Stimulated activated naive CD8-positive, alpha-beta T cell treated with anti-CD3 and anti-CD28 coated beads, Interleukin-15, amount 100 ng/mL, for 72 hours (primary cell): ENCODE data around the gene GALP.
"Not testable (repeated sequence)": the region's sequence is repeated elsewhere in the genome, so short reads cannot be mapped to it uniquely, and the experiment has no call there.

Source experiments
- ATAC-seq: fragments of 150-1000 bp; cut with Tn5 transposase; 2 replicates; pipeline ENCODE4 v1.10.0; 2021; ENCODE audit warnings: mild to moderate bottlenecking, moderate library complexity
- DNase-seq, 2 donors: peaks; one replicate each; pipeline ENCODE4 v3.0.0; 2021 to 2022
- H3K27ac Mint-ChIP-seq, 2 donors: one replicate each; pipeline ENCODE4 v1.8.0; 2022; ENCODE audit warnings: mild to moderate bottlenecking in 2 of 2, mixed read lengths in 2 of 2, moderate library complexity in 2 of 2
- H3K27me3 Mint-ChIP-seq: one replicate; pipeline ENCODE4 v1.8.0; 2022; ENCODE audit warnings: mixed read lengths
- H3K4me1 Mint-ChIP-seq: one replicate; pipeline ENCODE4 v1.8.0; 2022; ENCODE audit warnings: mild to moderate bottlenecking, mixed read lengths
- H3K4me3 Mint-ChIP-seq, 2 donors: one replicate each; pipeline ENCODE4 v1.8.0; 2022; ENCODE audit warnings: mild to moderate bottlenecking in 2 of 2, mixed read lengths in 2 of 2, moderate library complexity in 1 of 2
- H3K9me3 Mint-ChIP-seq, 2 donors: one replicate each; pipeline ENCODE4 v1.8.0; 2022; ENCODE audit warnings: mixed read lengths in 2 of 2

GALP gene

DNA sequence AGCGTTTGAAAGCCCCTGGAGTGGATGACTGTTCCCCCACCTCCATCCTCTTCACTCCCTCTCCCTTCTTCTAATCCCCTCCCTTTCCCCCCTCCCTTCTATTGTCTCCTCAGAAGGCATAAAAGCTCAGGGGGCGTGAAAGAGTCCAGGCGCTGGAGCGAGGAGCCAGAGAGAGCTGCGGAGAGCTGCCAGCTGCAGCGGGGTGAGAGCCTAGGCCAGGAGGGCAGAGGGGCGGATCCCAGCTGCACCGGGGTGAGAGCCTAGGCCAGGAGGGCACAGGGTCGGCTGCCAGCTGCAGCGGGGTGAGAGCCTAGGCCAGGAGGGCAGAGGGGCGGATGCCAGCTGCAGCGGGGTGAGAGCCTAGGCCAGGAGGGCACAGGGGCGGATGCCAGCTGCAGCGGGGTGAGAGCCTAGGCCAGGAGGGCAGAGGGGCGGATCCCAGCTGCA is at the start of gene GALP:
Gene GALP (plus strand): TSS at position 148 of the 447 bp plus-strand sequence. CDS start 1,101 bp downstream, outside the sequence.
- not testable (repeated sequence) for H3K27me3 Mint-ChIP-seq, ATAC-seq, H3K4me3 Mint-ChIP-seq, H3K4me1 Mint-ChIP-seq, DNase-seq, H3K9me3 Mint-ChIP-seq, H3K27ac Mint-ChIP-seq

- ATAC-seq (no peak), DNase-seq (no peak)
- H3K27ac Mint-ChIP-seq: no peak overlapping the region
- peaks cover 6% of the 10 kb centered on the region for H3K4me1 Mint-ChIP-seq
- no peaks in the 10 kb centered on the region for H3K9me3 Mint-ChIP-seq
- H3K4me3 Mint-ChIP-seq: no peak overlapping the region
- H3K27me3 Mint-ChIP-seq: no peaks in the 10 kb centered on the region
These were observed 48.6 kb upstream of the GALP start for GRCh38 chr19:56126983-56127780.

DNA sequence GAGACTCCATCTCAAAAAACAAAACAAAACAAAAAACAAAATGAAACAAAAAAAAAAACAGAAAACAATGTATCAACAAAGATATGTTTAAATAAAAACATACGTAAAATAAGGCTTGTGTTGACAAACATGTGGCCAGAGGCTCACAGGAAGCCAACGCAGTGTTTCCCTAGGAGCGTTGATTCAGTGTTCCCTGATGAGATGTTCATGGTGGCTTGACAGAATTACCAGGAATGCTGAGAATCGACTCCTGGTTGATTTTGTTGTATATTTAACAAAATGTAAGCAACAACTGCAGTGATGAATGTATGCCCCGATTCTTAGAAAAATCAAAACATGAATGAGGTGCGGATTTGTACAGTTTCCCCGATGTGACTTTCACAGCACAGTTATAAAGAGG is 45.8 kb upstream of the GALP start:
- no peak for DNase-seq
- Mint-ChIP-seq H3K9me3 (no peaks in the 10 kb centered on the region), H3K4me3 (no peak overlapping the region), H3K4me1 (no peaks in the 10 kb centered on the region), H3K27me3 (no peaks in the 10 kb centered on the region), H3K27ac (no peak overlapping the region)
- no peak for ATAC-seq

- Mint-ChIP-seq H3K9me3 (no peaks in the 10 kb centered on the region), H3K4me1 (no peaks in the 10 kb centered on the region), H3K27me3 (no peaks in the 10 kb centered on the region), H3K4me3 (no peak overlapping the region), H3K27ac (no peak overlapping the region)
- ATAC-seq: no peak
- DNase-seq: no peak
These were observed 44.2 kb upstream of the GALP start for GRCh38 chr19:56131651-56132050.

DNA sequence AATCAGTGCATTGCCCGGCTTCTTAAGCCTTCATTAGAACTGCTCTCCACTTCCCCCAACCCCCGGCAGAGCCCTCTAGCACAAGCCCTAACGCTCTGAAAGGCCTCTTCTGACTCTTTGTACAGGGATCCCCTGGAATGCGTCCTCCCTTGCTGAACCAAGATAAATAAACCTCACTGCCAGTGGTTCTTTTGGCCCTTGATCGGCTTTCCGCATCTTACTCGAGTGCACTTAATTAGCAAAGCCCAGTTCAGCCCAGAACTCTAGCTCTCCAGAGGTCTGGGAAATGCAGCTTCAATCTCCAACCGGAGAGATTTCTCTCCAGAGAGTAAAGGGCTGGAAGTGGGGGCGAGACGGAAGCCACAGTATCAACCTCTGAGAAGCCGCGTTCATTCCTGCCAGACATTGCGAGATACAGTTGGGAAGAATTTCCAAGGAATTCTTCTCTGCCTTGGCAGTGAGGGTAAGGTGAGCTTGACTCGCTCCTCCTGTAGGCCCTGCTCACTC is 43.4 kb upstream of the GALP start:
- no peak for ATAC-seq
- Mint-ChIP-seq H3K27me3 (no peaks in the 10 kb centered on the region), H3K9me3 (no peaks in the 10 kb centered on the region), H3K4me3 (no peak overlapping the region), H3K4me1 (no peaks in the 10 kb centered on the region), H3K27ac (no peak overlapping the region)
- no peak for DNase-seq

DNA sequence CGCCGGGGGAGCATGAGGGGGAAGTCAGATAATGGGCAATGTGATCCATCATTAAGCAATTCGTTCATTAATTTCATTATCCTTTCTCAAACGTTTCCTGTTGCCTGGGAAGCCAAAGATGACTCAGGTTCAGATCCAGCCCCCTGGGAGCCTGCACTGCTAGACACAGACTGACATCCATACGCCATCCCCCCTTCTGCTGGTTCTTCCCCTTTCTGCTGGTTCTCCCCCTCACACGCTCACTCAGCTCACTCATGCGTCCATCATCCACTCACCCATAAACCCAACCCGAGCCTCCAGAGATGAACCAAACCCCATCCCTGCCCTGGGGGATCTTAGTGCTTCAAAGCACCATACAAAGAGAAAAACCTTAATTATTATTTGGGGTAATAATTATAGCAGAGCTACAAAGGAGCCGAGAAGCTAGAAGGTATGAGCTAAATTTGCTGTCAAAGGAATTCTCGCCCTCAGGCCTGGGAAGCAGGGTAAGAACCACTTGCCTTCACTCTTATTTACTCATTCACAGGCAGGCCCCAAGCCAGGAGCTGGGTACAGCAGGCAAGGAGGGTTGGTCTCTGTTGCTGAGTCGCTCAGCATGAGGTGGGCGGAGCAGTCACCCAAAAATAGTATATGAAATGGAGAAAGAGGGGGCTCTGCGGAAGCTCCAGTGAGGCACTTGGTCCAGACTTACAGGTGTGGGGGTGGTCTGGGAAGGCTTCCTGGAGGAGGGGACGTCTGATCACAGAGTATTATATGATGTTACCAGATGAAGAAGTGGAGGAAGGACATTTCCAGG is 41.8 kb upstream of the GALP start:
- no peaks in the 10 kb centered on the region for H3K4me1 Mint-ChIP-seq
- no peaks in the 10 kb centered on the region for H3K27me3 Mint-ChIP-seq
- ATAC-seq (no peak), DNase-seq (no peak)
- H3K4me3 Mint-ChIP-seq: no peak overlapping the region
- H3K27ac Mint-ChIP-seq: no peak overlapping the region
- no peaks in the 10 kb centered on the region for H3K9me3 Mint-ChIP-seq

DNA sequence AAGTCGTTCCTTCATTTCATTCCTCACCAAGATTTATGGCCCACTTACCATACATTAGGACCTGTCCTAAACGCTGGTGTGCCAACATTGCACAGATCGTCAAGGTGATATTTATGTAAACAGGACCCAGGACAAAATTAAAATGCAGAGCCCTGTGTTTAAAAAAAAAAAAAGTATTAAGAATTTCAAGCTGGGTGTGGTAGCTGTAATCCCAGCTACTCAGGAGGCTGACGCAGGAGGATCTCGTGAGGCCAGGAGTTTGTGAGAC is 41.2 kb upstream of the GALP start:
- Mint-ChIP-seq H3K4me1 (peaks cover 4% of the 10 kb centered on the region), H3K4me3 (no peak overlapping the region), H3K27ac (no peak overlapping the region), H3K9me3 (no peaks in the 10 kb centered on the region), H3K27me3 (no peaks in the 10 kb centered on the region)
- DNase-seq: no peak
- no peak for ATAC-seq

DNA sequence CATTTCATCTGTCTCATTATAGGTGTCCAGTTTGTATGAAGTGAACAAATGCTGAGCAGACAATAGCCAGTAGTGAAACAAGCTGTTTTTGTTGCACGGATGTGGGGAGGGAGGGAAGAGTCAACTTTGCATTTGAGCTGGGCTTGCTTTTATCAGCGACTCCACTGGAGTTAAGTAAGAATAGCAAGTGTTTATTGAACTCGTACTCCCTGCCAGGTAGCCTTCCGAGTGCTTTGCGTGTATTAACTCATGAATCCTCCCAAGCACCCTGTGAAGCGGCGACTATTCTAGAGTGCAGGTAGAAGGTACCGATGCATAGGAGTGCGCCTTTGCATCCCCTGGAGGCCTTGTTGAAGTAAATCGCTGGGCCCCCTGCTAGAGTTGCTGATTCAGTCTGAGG is 39.4 kb upstream of the GALP start:
- Mint-ChIP-seq H3K27ac (no peak overlapping the region), H3K4me3 (no peak overlapping the region), H3K9me3 (no peaks in the 10 kb centered on the region), H3K4me1 (peaks cover 15% of the 10 kb centered on the region), H3K27me3 (no peaks in the 10 kb centered on the region)
- no peak for ATAC-seq
- DNase-seq: no peak

GRCh38 chr19:56137405-56137804 is 38.4 kb upstream of the GALP start:
- no peak overlapping the region for H3K27ac Mint-ChIP-seq
- H3K4me3 Mint-ChIP-seq: no peak overlapping the region
- H3K27me3 Mint-ChIP-seq: no peaks in the 10 kb centered on the region
- peaks cover 22% of the 10 kb centered on the region for H3K4me1 Mint-ChIP-seq
- no peaks in the 10 kb centered on the region for H3K9me3 Mint-ChIP-seq
- ATAC-seq (no peak), DNase-seq (no peak)

GRCh38 chr19:56138069-56138468 is 37.7 kb upstream of the GALP start:
- no peaks in the 10 kb centered on the region for H3K27me3 Mint-ChIP-seq
- H3K4me1 Mint-ChIP-seq: peaks cover 29% of the 10 kb centered on the region
- no peak overlapping the region for H3K27ac Mint-ChIP-seq
- H3K4me3 Mint-ChIP-seq: no peak overlapping the region
- H3K9me3 Mint-ChIP-seq: no peaks in the 10 kb centered on the region
- no peak for DNase-seq
- no peak for ATAC-seq

DNA sequence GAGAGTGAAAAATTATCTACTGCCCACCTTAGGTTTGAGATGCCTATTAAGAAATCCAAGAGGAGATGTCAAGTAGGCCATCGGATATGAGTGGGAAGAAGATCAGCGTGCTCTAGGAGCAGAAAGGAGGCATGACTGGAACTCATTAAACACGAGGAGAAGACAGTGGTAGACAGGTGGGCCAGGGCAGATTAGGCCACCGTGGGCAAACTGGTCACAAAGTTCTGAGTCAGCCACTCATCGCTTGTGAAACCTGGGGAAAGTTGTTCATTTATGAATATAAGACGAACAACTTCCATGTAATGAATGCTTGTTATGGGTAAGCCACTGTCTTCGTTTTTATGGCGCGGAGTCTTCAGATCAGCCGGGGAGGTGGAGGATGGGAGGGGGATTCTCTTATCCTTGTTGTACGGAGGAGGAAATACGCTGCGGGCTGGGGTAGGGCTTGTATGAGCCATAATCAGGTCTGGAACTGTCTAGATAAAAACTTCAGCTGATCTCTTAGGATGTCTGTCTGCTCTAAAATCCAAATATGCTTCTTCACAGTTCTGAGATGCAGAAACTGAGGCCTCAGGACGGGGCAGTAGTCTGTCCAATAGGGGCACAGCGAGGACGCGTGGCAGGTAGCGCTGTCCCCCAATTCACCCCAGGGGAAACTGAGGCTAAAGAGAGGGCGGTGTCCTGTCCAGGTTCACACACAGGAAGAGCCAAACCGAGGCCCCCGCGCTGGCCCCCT is 35.8 kb upstream of the GALP start:
- H3K4me3 Mint-ChIP-seq: peak overlapping the region; percentile 90 to 96
- H3K27ac Mint-ChIP-seq: peak overlapping the region; percentile 96 to 97
- ATAC-seq: no peak
- peaks cover 48% of the 10 kb centered on the region for H3K4me1 Mint-ChIP-seq
- no peak for DNase-seq
- H3K27me3 Mint-ChIP-seq: no peaks in the 10 kb centered on the region
- H3K9me3 Mint-ChIP-seq: no peaks in the 10 kb centered on the region

DNA sequence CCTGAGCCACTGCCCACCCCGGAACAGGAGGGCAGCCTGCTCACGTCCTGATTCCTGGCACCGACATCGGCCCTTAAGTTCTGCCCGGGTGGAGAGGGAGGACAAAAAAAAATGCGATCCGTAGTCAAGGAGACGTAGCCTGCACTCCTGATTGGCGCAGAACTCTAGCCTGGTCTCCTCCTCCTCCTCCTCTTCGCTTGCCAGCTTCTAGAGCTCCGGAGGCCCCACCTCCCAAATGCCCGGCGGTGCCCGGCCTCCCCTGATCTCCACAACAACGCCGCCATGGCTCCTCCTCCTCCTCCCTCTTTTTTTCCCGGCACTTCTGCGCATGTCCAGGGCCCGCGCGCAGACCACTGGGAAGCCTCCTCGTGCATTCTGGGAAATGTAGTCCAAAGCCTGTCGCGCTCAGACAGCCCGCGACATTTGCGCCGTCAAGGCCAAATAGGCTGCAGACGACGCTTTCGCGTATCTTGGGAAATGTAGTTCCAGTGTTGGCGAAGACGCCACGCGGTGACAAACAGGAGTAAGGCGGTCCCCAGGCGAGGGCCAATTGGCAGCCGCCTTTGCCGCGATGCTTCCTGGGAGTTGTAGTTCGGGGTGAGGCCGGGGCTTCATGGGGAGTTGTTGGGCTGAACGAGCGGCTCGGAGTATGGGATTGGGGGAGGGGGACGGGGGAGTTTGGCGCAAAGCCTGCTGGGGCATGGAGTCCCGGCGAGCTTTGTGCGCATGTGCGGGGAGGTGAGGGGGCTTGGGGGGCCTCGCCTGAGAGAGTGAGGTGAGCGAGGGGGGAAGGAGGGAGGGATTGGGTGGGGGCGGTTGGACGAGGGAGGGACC is 35.0 kb upstream of the GALP start, which contains the start of gene ZNF444:
Gene ZNF444 (plus strand): TSS at position 705 of the 834 bp plus-strand sequence. CDS start 5,625 bp downstream, outside the sequence.
- peak within 1 kb of the TSS; percentile 90 to 96 for H3K4me3 Mint-ChIP-seq
- H3K9me3 Mint-ChIP-seq: no peaks in the 10 kb centered on the region
- peak within 1 kb of the TSS; percentile 96 to 97 for H3K27ac Mint-ChIP-seq
- H3K4me1 Mint-ChIP-seq: peaks cover 48% of the 10 kb centered on the region
- no peaks in the 10 kb centered on the region for H3K27me3 Mint-ChIP-seq
- DNase-seq: peak; percentile 98
- ATAC-seq: peak; percentile 96

DNA sequence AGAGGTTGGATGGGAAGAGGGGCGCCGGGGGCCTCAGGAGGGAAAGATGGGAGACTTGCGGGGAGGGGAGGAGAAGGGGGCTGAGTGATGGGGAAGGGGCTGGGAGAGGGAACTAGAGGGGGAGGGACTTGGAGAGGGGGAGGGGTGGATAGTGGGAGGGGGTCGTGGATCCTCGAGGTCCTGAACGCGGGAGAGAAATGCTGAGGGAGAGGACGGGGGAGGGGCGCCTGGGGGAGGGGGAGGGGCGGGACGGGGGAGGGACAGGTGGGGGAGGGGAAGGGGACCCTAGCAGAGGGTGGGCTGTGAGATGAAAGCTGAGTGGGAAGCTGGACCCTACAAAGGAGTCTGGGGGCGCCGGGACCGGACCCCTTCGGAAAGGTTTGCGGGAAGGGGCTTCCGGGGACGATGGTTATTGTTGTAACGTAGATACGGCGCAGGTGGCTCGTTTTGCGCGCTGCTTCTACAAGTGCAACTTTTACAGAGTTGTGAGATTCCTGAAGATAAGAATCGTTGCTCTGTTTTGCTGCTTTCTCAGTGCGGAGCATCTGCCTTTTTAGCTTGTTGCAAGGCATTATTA is 34.3 kb upstream of the GALP start:
- Mint-ChIP-seq H3K4me1 (peaks cover 48% of the 10 kb centered on the region), H3K9me3 (no peaks in the 10 kb centered on the region), H3K4me3 (peak overlapping the region; percentile 90 to 96), H3K27ac (peak overlapping the region; percentile 96 to 97), H3K27me3 (no peaks in the 10 kb centered on the region)
- ATAC-seq: no peak
- no peak for DNase-seq

GRCh38 chr19:56142087-56142787 is 33.6 kb upstream of the GALP start:
- no peaks in the 10 kb centered on the region for H3K27me3 Mint-ChIP-seq
- no peak for ATAC-seq
- H3K9me3 Mint-ChIP-seq: no peaks in the 10 kb centered on the region
- H3K4me3 Mint-ChIP-seq: peak overlapping the region; percentile 90 to 96
- H3K27ac Mint-ChIP-seq: peak overlapping the region in 1 of 2 donors; percentile 54
- peaks cover 48% of the 10 kb centered on the region for H3K4me1 Mint-ChIP-seq
- no peak for DNase-seq
